Measurements from ENCODE around the gene IL11RA.

Gene IL11RA

GRCh38 chr9:34651321-34651720, 664 bp upstream of the IL11RA start:
- no peak for DNase-seq (ENCODE audit: extremely low spot score, insufficient read length, low read depth)

GRCh38 chr9:34652602-34653000, 616 bp downstream of the IL11RA start:
- FAIRE-seq (no peak), DNase-seq (ENCODE audit: extremely low spot score, insufficient read length, low read depth) (no peak)

More at GRCh38 chr9:34651321-34651720, 664 bp upstream of the IL11RA start:
- no peak for FAIRE-seq

DNA sequence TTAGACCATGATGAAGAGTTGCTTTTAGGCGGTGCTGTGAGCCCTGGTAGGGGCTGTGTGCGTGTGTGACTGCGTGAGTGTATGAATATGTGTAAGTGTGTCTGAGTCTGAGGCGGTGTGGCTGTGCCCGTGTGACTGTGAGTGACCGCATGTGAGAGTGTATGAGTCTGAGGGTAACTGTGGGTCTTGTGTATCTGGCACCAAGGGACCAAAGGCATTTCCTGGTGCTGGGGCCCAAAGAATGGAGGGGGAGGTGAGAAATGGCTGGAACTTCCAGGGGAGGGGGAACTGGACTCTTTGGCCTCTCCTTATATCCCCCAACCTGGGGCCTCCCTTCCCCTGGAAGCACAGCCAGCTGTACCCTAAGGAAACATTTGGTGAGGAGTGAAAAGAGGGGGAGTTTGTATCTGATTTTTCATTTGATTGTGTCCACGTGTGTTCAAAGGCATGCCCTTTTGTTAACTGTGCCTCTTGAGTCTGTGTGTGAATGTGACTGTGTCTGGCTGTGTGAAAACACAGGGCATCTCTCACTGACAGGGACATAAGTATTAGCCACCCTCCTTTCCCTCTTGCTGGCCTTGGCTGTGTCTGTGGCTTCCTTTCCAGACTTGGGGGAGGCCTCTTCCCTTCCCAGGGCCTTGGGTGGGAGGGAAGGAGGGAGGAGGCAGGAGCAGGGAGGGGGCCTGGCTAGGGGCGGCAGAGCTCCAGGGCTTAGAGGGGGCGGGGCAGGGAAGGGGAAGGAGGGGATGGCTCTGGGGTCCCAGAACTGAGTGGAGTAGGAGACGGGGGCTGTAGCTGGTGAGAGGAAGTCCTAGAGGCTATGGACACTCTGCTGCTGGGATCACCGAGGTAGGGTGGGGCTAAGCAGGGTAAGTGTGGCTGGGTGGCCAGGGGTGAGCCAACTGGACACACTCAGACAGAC, 1.4 kb downstream of the IL11RA start:
- no peak for DNase-seq (ENCODE audit: extremely low spot score, insufficient read length, low read depth)

DNA sequence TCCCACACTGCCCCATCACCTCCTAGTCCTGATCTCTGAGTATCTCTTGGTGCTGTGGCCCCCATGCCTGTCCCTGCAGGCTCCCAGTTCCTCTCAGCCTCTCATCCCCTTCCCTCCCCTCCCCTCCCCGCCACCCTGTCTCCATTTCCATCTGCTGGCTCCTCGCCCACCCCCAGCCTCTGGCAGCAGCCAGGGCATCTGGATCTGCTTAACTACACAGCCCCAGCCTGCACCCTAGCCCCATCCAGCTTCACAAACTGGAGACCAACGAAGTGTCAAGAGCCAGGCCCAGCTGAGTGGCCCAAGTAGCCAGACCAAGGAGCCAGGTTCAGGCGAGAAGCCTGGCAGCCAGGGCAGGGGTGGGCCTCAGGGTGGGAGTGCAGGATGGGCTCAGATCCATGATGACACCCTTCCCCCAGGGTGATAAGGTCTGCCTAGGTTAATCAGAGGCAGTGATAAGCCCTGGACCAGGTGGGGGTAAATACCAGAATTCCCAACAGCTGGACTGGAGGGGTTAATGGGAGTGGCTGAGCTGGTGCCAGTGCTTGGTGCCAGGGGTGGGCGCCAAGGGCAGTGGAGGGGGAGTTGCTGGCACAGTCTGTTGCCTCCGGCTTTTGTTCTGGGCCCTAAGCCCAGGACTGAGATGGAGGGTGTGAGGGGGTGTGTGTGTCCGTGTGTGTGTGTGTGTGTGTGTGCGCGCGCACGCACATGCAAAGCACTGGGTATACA, 2.5 kb downstream of the IL11RA start:
- no peak for FAIRE-seq
- DNase-seq (ENCODE audit: extremely low spot score, insufficient read length, low read depth) = no peak

More for the DNA sequence above, 1.4 kb downstream of the IL11RA start:
- FAIRE-seq = no peak

DNA sequence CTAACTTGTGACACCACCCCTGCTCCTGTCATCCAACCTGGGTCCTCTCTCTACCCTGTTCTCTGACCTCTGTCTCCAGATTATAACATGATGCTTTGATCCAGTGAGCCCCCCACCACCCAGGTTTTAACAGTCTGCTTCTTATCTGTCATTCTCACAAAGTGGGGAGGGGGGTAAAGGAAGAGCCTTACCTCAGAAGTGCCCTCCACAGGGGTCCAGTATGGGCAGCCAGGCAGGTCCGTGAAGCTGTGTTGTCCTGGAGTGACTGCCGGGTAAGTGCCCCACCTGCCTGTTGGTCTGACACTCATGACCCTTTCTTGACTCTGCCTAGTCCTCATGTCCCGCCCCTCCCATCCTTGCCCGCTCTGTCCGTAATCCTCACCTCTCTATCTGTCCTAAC, 3.4 kb downstream of the IL11RA start:
- FAIRE-seq = no peak
- no peak for DNase-seq (ENCODE audit: extremely low spot score, insufficient read length, low read depth)

DNA sequence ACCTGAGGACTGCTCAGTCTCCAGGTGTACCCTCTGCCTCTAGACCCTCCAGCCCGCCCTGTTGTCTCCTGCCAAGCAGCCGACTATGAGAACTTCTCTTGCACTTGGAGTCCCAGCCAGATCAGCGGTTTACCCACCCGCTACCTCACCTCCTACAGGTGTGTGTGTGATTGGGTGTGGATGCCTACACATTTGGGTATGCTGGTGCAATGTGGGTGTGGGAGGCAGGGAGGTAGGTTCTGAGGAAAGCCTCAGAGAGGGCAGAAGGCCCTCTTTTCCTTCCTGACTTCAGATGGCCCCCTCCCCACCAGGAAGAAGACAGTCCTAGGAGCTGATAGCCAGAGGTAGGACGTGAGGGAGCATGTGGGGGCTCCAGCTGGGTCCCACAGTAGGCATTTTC, 5.0 kb downstream of the IL11RA start:
- FAIRE-seq (no peak), DNase-seq (ENCODE audit: extremely low spot score, insufficient read length, low read depth) (no peak)

DNA sequence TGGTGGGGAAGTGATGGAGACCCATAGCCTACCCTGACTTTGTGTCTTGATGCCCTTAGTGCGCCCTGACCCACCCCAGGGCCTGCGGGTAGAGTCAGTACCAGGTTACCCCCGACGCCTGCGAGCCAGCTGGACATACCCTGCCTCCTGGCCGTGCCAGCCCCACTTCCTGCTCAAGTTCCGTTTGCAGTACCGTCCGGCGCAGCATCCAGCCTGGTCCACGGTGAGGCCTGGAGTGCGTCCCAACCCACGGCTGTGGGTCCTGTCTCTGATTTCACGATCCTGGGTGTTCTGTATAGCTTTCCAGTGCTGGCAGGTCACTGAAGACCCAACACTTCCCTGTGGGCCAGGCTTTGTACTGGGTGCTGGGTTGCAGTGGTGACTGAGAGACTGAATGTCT, 6.5 kb downstream of the IL11RA start:
- FAIRE-seq (no peak), DNase-seq (ENCODE audit: extremely low spot score, insufficient read length, low read depth) (no peak)

GRCh38 chr9:34659592-34660253, 7.7 kb downstream of the IL11RA start:
- no peak for DNase-seq (ENCODE audit: extremely low spot score, insufficient read length, low read depth)
- FAIRE-seq = no peak

DNA sequence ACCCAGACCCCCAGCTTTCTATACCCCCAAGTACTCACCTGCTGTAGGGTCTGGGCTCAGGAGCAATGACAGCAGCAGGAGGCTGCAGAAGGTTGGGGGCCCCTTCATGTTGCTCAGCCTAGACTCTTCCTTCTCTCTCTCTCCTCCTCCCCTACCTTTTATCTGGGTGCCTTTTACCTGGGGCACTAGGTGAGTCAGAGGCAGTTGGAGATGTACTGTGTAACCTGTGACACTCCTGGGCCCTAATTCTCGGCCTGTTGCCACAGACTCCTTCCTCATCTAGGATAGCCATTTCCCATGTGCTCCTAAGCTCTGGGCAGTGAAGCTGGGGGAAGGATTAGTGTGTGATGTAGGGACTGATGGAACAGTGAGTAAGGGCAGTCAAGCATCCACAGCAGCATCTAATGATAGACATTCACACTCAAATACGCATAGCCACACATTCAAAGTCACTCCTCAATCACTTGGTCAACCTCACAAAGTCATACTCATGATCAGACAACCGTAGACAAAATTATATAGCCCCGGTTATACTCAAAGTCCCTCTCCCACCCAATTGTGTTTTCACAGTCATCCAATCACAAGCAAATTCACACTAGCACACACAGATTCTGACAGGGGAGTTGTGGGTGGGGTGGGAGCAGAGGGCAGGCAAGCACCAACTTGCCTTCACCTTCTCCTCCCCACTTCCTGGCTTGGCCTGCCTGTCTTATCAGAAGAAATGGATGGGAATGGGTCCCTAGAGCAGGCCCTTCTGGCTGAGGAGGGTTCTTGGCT, 10.7 kb downstream of the IL11RA start, which contains the start of gene CCL27:
CCL27 (minus strand) TSS at position 132 of the 777 bp plus-strand sequence; CDS start at position 108, 24 bp downstream.
- DNase-seq (ENCODE audit: extremely low spot score, insufficient read length, low read depth) = no peak
- no peak for FAIRE-seq

DNA sequence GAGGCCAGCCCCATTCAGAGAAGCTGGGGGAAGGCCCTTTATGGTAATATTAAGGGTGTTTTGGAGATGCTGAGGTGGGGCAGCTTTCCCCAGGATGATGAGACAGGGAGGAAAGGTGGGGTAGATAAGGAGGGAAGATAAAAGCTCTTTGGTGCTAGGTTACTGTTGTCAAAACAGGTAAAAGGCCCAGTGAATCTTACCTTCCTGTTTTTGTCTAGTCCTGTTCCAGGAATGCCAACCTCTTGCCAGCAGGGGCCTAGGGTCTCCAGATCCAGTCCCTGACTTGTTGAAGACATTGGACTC, 11.3 kb downstream of the IL11RA start:
- FAIRE-seq (no peak), DNase-seq (ENCODE audit: extremely low spot score, insufficient read length, low read depth) (no peak)

DNA sequence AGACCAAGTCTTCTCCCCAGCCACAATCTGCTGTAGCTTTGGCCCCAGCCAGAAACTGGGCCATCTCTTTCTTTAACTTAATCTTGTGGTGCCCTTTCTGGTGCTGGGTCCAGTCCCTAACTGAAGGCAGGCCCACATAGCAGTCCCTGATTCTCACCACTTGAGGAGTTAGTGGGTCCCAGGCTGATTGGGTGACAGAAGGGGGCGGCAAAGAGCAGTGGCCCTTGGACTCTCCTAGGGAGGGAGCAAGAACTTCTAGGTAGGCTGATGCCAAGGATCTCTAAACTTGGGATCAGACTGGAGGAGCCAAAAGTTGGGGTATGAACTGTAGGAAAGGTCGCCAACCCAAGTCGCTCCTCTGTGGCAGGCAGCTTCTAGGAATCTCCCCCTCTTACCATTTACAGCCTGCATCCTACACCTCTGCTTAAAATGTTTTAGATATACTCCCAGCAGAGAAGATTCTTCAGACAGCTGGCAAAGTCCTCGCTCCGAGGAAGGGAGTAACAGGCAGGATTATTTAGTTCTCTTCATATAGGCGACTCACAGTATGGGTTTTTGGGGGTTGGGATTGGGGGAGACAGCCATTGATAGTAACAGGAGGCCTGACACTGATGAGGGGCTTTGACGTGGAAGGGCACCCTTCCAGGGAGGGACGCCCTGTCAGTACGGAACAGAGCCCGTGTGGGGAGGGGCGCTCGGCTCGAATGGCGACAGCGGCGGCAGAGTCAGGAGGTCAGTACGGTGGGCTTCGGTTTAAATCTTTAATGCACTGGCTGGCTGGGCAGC, 12.5 kb downstream of the IL11RA start:
- no peak for DNase-seq (ENCODE audit: extremely low spot score, insufficient read length, low read depth)
- peak; percentile 79 for FAIRE-seq

GRCh38 chr9:34665067-34665380, 13.0 kb downstream of the IL11RA start:
- DNase-seq (ENCODE audit: extremely low spot score, insufficient read length, low read depth) (no peak), FAIRE-seq (no peak)

- peak; percentile 87 for FAIRE-seq
- DNase-seq (ENCODE audit: extremely low spot score, insufficient read length, low read depth) = peak; percentile 75
Observed at GRCh38 chr9:34665381-34666250, 13.6 kb downstream of the IL11RA start.

- DNase-seq (ENCODE audit: extremely low spot score, insufficient read length, low read depth) (no peak), FAIRE-seq (no peak)
Observed at GRCh38 chr9:34669809-34670562, 18.0 kb downstream of the IL11RA start.

DNA sequence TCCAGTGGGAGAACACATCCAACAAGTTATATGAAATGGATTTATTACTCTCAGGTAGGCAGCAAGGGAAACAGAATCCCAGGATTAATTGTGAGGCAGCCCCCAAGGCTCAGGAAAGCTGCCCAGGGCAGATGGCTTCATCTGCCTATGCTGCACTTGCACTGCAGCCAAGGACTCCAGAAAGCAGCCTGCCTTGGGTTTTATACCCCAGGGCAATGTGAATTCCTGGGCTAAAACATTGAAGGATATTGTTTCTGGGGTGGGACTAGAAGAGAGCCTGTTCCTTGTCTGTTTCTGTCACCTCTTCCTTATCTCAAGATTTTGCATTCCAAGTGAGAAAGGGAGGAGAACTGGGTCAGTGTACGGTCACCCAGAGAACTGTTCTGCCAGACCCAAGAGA, 19.3 kb downstream of the IL11RA start:
- DNase-seq (ENCODE audit: extremely low spot score, insufficient read length, low read depth) = no peak
- FAIRE-seq = no peak

DNA sequence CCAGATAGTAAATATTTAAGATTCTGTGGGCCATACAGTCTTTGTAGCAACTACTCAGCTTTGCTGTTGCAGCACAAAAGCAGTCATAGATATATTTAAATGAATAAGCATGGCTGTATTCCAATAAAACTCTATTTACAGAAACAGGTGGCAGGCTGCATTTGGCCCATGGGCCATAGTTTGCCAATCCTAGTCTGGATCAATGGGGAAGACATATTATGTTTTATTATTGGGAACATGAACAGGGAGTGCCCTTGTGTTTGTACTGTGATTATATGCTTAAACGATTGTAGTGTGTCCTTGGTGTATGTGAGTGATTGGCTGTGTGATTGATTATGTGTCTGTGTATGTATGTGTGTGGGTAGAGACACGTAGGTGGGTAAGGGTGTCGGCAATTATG, 22.5 kb downstream of the IL11RA start:
- FAIRE-seq (no peak), DNase-seq (ENCODE audit: extremely low spot score, insufficient read length, low read depth) (no peak)

DNA sequence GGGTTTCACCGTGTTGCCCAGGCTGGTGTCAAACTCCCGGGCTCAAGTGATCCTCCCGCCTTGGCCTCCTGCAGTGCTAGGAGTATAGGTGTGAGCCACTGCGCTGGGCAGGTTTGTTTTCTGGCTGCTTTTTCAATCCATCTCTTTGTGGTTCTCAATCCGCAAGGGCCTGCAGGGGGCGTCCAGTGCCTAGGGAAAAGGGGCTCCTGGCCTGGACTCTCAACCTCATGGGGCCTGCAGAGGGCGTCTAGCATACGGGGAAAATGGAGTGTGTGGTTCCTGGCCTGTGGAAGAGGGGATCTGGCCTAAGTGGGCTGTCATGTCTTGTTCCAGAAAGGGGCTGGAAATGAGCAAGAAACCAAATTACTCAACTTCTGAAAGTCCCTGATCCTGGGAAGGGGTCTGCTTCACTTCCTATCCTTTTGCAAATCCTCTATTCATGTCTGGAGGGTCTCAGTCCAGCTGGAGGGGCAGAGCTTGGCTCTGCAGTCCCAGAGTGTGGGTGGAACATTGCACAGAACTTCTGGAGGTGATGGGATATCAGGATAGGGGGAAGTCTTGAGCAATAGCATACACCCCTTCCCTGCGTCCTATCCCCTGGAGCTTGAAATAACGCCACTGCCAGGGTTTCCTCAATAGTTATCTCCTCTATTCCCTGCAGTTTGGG, 23.2 kb downstream of the IL11RA start:
- FAIRE-seq = peak; percentile 68

More for the DNA sequence above, 23.2 kb downstream of the IL11RA start:
- DNase-seq (ENCODE audit: extremely low spot score, insufficient read length, low read depth) = peak; percentile 39
